GM10847 (cell line): ENCODE results near the gene SSR1.

ENCODE experiments used
- POLR2A ChIP-seq: IDR thresholded peaks from 2 replicates; pipeline ENCODE4 v1.6.1; 2011; ENCODE audit not compliant: insufficient read length; ENCODE audit errors: extremely low read depth

The SSR1 gene

DNA sequence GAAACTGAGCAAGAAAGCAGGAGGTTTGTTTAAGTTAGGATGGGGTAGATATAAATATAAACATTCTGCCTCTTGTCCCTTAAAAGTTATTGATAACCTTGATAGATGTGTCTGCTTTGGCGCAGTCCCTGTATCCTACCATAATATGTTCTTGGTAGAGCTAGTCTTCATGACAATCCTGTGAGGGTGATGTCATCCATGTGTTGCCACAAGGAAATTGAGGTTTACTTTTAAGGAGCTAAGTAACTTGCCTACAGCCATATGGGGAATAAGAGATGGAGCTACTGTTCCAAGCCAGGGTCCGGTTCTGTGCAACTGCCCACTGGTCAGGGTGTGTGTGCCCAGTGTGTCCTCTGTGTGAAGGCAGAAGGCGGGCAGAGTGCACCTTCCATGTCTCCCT lies 78.5 kb downstream of the SSR1 start:
- TF ChIP-seq POLR2A = no peak

DNA sequence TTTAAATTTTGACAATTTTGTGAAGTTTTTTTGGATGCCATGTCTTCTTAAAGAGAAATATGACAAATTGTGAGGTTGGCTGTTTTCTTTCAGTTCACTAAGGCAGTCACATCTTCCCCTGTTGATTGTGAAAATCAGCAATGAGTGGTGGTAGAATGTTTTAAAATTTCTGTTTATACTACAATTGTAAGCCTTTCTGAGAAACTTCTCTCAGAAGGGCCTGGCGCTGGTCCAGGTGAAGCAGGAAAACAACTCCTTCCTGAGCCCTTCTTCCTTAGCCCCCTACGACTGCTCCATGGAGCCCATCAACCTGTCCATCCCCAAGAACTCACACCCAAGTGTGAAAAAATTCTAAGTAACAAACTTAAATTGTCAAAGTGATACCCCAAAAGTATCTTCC lies 80.6 kb downstream of the SSR1 start:
- TF ChIP-seq POLR2A = no peak

DNA sequence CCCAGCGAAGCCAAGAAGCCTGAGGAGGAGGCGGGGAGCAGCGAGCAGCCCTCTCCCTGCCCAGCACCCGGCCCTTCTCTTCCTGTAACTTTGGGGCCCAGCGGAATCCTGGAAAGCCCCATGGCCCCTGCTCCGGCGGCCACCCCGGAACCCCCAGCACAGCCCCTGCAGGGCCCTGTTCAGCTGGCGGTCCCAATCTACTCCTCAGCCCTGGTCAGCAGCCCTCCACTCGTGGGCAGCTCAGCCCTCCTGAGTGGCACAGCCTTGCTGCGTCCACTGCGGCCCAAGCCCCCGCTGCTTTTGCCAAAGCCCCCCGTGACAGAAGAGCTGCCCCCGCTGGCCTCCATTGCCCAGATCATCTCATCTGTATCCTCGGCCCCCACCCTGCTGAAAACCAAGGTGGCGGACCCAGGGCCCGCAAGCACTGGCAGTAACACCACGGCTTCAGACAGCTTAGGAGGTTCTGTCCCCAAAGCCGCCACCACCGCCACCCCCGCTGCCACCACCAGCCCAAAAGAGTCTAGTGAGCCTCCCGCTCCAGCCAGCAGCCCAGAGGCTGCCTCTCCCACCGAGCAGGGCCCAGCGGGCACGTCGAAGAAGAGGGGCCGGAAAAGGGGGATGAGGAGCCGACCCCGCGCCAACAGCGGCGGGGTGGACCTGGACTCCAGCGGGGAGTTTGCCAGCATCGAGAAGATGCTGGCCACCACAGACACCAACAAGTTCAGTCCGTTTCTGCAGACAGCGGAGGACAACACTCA lies 81.9 kb downstream of the SSR1 start:
- TF ChIP-seq POLR2A = no peak

DNA sequence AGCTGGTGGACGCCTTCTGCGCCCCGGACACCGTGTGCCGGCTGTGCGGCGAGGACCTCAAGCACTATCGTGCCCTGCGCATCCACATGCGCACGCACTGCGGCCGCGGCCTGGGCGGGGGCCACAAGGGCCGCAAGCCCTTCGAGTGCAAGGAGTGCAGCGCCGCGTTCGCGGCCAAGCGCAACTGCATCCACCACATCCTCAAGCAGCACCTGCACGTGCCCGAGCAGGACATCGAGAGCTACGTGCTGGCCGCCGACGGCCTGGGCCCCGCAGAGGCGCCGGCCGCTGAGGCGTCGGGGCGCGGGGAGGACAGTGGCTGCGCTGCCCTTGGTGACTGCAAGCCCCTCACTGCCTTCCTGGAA lies 82.7 kb downstream of the SSR1 start:
- TF ChIP-seq POLR2A = no peak

DNA sequence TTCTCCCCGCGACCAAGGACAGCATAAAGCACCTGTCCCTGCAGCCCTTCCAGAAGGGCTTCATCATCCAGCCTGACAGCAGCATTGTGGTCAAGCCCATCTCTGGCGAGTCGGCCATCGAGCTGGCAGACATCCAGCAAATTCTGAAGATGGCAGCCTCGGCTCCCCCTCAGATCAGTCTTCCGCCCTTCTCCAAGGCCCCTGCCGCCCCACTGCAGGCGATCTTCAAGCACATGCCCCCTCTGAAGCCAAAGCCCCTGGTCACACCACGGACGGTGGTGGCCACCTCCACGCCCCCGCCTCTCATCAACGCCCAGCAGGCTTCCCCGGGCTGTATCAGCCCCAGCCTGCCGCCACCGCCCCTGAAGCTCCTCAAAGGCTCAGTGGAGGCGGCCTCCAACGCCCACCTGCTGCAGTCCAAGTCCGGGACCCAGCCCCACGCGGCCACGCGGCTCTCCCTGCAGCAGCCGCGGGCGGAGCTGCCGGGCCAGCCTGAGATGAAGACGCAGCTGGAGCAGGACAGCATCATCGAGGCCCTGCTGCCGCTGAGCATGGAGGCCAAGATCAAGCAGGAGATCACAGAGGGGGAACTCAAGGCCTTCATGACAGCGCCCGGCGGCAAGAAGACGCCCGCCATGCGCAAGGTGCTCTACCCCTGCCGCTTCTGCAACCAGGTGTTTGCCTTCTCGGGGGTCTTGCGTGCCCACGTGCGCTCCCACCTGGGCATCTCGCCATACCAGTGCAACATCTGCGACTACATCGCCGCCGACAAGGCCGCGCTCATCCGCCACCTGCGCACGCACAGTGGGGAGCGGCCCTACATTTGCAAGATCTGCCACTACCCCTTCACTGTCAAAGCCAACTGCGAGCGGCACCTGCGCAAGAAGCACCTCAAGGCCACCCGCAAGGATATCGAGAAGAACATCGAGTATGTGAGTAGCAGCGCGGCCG lies 83.3 kb downstream of the SSR1 start:
- TF ChIP-seq POLR2A = no peak

DNA sequence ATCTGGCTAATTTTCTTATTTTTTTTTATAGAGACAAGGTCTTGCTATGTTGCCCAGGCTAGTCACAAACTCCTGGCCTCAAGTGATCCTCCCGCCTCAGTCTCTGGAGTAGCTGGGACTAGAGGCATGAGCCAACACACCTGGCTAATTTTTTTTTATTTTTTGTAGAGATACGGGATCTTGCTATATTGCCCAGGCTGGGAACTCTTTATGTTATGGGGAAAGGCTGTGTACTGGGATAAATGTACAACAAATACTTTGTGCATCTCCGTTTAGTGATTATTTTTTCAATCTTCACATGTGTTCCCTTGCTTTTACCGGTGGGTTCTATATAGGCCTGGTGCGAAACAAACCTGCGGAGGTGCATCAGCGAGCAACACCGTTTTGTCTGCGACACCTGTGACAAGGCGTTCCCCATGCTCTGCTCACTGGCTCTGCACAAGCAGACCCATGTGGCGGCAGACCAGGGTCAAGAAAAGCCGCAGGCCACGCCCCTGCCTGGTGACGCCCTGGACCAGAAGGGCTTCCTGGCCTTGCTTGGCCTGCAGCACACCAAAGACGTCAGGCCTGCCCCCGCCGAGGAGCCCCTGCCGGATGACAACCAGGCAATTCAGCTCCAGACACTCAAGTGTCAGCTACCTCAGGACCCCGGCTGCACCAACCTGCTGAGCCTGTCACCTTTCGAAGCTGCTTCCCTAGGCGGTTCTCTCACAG lies 84.2 kb downstream of the SSR1 start:
- TF ChIP-seq POLR2A = no peak

DNA sequence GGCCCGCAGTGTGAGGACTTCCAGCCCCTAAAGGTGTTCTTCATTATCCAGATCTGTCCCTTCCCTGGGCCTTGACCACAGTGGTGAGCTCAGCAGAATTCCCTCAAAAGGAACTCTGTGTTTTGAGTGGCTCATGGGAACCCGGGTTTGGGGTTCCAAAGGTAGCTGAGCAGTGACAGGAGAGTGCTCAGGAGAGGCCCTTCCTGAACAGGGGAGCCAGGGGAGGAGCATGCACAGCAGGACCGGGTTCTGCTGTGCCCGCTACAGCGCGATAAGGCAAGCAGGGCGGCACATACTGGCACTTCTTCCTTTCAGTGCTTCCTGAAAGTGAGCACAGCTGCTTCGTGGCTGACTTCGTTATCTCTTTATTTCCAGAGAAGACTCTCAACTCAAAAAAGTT lies 88.3 kb downstream of the SSR1 start:
- no peak for TF ChIP-seq POLR2A

DNA sequence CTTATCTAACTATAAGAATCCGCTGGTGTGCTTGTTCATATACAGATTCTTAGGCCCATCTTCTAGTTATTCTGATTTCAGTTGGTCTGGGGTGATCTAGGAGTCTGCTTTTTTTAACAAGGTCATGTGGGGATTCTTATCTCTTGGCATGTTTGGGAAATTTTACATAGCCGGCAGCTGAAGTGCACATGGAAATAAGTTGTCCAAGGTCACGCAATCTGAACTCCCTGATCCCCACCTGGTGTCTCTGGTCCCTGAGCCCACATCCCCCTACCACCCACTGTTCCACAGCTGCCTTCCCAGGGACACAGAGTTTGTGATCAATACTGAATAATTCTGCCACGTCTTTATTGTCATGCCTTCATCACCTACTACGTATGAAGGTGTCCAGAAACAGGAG lies 90.8 kb downstream of the SSR1 start:
- no peak for TF ChIP-seq POLR2A

DNA sequence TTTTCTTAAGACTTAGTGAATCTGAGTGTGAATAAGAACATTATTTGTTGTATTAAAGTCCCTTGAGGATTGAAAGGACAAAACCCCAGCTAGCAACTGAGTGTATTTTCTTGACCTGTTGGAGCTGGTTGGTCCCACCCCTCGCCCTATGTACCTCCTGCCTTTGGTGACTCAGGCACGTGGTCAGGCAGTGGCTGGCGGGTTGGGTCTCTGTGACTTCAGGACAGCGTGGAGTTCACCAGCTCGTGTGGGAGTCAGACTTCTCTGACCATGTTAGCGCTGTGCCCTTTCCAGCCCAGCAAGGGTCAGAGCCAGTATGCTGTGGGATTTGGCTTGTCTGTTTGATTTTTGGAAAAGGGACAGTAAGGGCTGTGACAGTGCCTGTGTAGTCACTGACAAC lies 93.7 kb downstream of the SSR1 start:
- TF ChIP-seq POLR2A = no peak

DNA sequence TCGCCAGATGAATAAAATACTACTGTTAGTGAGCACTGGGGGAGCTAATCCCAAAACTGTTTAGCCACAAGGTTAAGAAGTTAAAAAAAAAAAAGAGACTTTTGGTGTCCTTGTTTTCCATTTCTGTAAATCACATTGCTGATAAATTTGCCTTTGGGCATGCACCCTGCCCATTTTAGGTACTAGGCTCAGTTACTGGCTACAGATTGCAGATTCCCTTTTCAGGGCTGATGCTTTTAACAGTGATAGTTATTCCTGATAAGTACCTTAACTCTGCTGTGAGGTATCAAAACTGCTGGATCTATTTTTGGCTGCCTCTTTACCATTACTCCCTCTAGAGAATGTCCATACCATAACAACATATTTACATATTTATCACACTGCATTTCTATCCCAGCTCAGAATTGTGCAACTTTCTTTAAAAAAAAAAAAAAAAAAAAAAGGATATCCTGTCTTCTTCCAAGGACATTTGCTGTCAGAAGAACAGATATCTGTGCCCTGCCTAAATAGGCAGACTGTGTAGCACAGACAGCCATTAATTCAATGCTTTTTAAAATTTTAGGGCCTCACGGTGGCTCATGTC lies 94.5 kb downstream of the SSR1 start:
- TF ChIP-seq POLR2A = no peak
